ENCODE results near the gene EMP2.

The EMP2 gene

GRCh38 chr16:10578474-10579316 is 1.7 kb downstream of the EMP2 start:
- no peak for TF ChIP-seq TAF1 (IDR thresholded peaks at IDR 0.05; ENCODE audit: borderline replicate concordance, insufficient read depth, low read length)
- no peak for TF ChIP-seq POLR2AphosphoS5 (IDR thresholded peaks at IDR 0.05; ENCODE audit: low read depth, low read length)
- TF ChIP-seq SIN3A (IDR thresholded peaks at IDR 0.05; ENCODE audit: borderline replicate concordance, insufficient read depth, low read length): no peak
- no peak for TF ChIP-seq REST (IDR thresholded peaks at IDR 0.05; ENCODE audit: insufficient read depth in 1 of 2, low read depth in 2 of 2, low read length in 2 of 2)
- no peak for TF ChIP-seq FOXP2 (optimal IDR thresholded peaks at IDR 0.05; ENCODE audit: borderline replicate concordance, extremely low read depth, extremely low read length, insufficient read depth)

GRCh38 chr16:10577305-10578202 is 2.8 kb downstream of the EMP2 start:
- TF ChIP-seq TAF1 (IDR thresholded peaks at IDR 0.05; ENCODE audit: borderline replicate concordance, insufficient read depth, low read length) (no peak), REST (IDR thresholded peaks at IDR 0.05; ENCODE audit: insufficient read depth in 1 of 2, low read depth in 2 of 2, low read length in 2 of 2) (no peak), SIN3A (IDR thresholded peaks at IDR 0.05; ENCODE audit: borderline replicate concordance, insufficient read depth, low read length) (no peak), POLR2AphosphoS5 (IDR thresholded peaks at IDR 0.05; ENCODE audit: low read depth, low read length) (no peak), FOXP2 (optimal IDR thresholded peaks at IDR 0.05; ENCODE audit: borderline replicate concordance, extremely low read depth, extremely low read length, insufficient read depth) (no peak)

- no peak for TF ChIP-seq TAF1 (IDR thresholded peaks at IDR 0.05; ENCODE audit: borderline replicate concordance, insufficient read depth, low read length)
- TF ChIP-seq POLR2AphosphoS5 (IDR thresholded peaks at IDR 0.05; ENCODE audit: low read depth, low read length): no peak
- no peak for TF ChIP-seq FOXP2 (optimal IDR thresholded peaks at IDR 0.05; ENCODE audit: borderline replicate concordance, extremely low read depth, extremely low read length, insufficient read depth)
Observed at GRCh38 chr16:10576390-10577304, 3.8 kb downstream of the EMP2 start.

GRCh38 chr16:10575506-10576130 is 4.8 kb downstream of the EMP2 start:
- TF ChIP-seq SIN3A (IDR thresholded peaks at IDR 0.05; ENCODE audit: borderline replicate concordance, insufficient read depth, low read length) (no peak), FOXP2 (optimal IDR thresholded peaks at IDR 0.05; ENCODE audit: borderline replicate concordance, extremely low read depth, extremely low read length, insufficient read depth) (no peak), REST (IDR thresholded peaks at IDR 0.05; ENCODE audit: insufficient read depth in 1 of 2, low read depth in 2 of 2, low read length in 2 of 2) (no peak), TAF1 (IDR thresholded peaks at IDR 0.05; ENCODE audit: borderline replicate concordance, insufficient read depth, low read length) (no peak), POLR2AphosphoS5 (IDR thresholded peaks at IDR 0.05; ENCODE audit: low read depth, low read length) (no peak)

Measured in PFSK-1 (cell line).